Stimulated activated CD4-positive, alpha-beta T cell treated with anti-CD3 and anti-CD28 coated beads, Interleukin-4, amount 100 ng/mL, for 24 hours (primary cell): ENCODE results near the gene CYP20A1.
"Not testable (repeated sequence)": the region's sequence is repeated elsewhere in the genome, so short reads cannot be mapped to it uniquely, and the experiment has no call there.

Experiments used
- DNase-seq: peaks from one replicate; pipeline ENCODE4 v3.0.0-alpha.2; 2020

The CYP20A1 gene

GRCh38 chr2:203238704-203239526 is at the start of gene CYP20A1:
Gene CYP20A1, plus strand, starts transcription at chr2:203239018. Its CDS starts 45 bp downstream, at chr2:203239063.
- DNase-seq: peak; percentile 98

- DNase-seq: not testable (repeated sequence)
These were observed 48.3 kb upstream of the CYP20A1 start for GRCh38 chr2:203190547-203190946.

- not testable (repeated sequence) for DNase-seq
These were observed 47.8 kb upstream of the CYP20A1 start for GRCh38 chr2:203191026-203191425.

GRCh38 chr2:203191961-203192360 is 46.9 kb upstream of the CYP20A1 start:
- no peak for DNase-seq

GRCh38 chr2:203195331-203196036 is 43.3 kb upstream of the CYP20A1 start:
- DNase-seq: no peak

- DNase-seq: no peak
These were observed 38.0 kb upstream of the CYP20A1 start for GRCh38 chr2:203200866-203201265.

GRCh38 chr2:203201426-203201825 is 37.4 kb upstream of the CYP20A1 start:
- DNase-seq: no peak

- DNase-seq: no peak
These were observed 29.3 kb upstream of the CYP20A1 start for GRCh38 chr2:203209538-203209937.

GRCh38 chr2:203225423-203226039 is 13.3 kb upstream of the CYP20A1 start:
- DNase-seq: peak; percentile 28

- not testable (repeated sequence) for DNase-seq
These were observed 9.1 kb upstream of the CYP20A1 start for GRCh38 chr2:203229674-203230073.

GRCh38 chr2:203237346-203238238 is 1.2 kb upstream of the CYP20A1 start:
- no peak for DNase-seq

- no peak for DNase-seq
These were observed 520 bp upstream of the CYP20A1 start for GRCh38 chr2:203238292-203238703.

GRCh38 chr2:203240491-203240890 is 1.7 kb downstream of the CYP20A1 start:
- no peak for DNase-seq

GRCh38 chr2:203242518-203242917 is 3.7 kb downstream of the CYP20A1 start:
- no peak for DNase-seq

GRCh38 chr2:203246646-203247045 is 7.8 kb downstream of the CYP20A1 start:
- DNase-seq: no peak

GRCh38 chr2:203252818-203253217 is 14.0 kb downstream of the CYP20A1 start:
- DNase-seq: no peak

- not testable (repeated sequence) for DNase-seq
These were observed 14.7 kb downstream of the CYP20A1 start for GRCh38 chr2:203253422-203254095.

- no peak for DNase-seq
These were observed 22.7 kb downstream of the CYP20A1 start for GRCh38 chr2:203261326-203262159.

GRCh38 chr2:203279288-203279687 is 40.5 kb downstream of the CYP20A1 start:
- no peak for DNase-seq

GRCh38 chr2:203280428-203281064 is 41.7 kb downstream of the CYP20A1 start:
- DNase-seq: no peak
